Bronchial epithelial cell (primary cell): ENCODE measurements around the gene ORAI3. TPM values are rescaled to one million over a fixed set of nuclear protein-coding genes. Genes with fewer than 3 reads are reported as not detected.

ENCODE experiments used
- DNase-seq: peaks from one replicate; pipeline ENCODE4 v3.0.0-alpha.2; 2010; ENCODE audit warnings: low read depth
- FAIRE-seq: peaks from 2 replicates; lab custom pipeline; 2011; peaks lifted over from hg19 to GRCh38; lab: Jason Lieb, UNC
- H3K27me3 ChIP-seq: 2 replicates; pipeline ENCODE4 v1.5.1; 2011; ENCODE audit warnings: low read length; ENCODE audit not compliant: control insufficient read depth, insufficient read depth
- H3K36me3 ChIP-seq: 2 replicates; pipeline ENCODE4 v1.5.1; 2011; ENCODE audit warnings: low read length; ENCODE audit not compliant: control insufficient read depth, insufficient read depth
- H3K4me3 ChIP-seq: 2 replicates; pipeline ENCODE4 v1.5.1; 2011; ENCODE audit warnings: mild to moderate bottlenecking, low read depth, low read length, control low read depth
- CTCF ChIP-seq: IDR thresholded peaks from 2 replicates; pipeline ENCODE4 v1.5.1; 2011; ENCODE audit warnings: mild to moderate bottlenecking, moderate library complexity, low read length, control low read depth, inconsistent platforms; ENCODE audit not compliant: insufficient read depth, severe bottlenecking
- total RNA-seq: library from RNA; depleted of rRNA; stranded (reverse); fragments of >200 nt; gene quantifications from 2 replicates; pipeline ENCODE4 v1.2.1, GENCODE V29; 2014

Gene ORAI3
- total RNA-seq, 1 donor from 2014 or later = 16.6 TPM

DNA sequence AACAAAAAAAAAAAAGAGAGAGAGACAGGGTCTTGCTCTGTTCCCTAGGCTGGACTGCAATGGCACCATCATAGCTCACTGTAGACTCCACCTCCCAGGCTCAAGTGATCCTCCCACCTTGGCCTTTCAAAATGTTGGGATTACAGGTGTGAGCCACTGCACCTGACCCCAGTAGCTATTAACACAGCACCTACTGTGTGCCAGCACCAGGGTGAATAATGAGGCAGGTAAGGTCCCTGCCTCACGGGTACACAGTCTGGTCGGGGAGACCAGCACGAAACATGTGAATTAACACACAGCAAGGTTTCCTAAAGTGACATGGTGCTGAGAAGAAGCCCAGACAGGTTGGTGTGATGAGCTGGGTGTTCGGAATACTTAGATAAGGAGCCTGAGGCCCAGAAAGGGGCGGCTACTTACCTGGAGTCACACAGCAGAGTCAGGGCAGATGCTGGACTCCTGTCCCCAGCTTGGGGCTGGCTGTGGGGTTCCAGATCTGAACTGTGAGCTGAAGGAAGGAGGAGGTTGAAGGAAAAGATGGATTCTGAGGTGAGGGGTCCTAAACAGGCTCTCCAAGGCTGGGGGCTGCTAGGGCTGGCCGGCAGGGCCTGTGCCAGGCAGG is 36.0 kb upstream of the ORAI3 start:
- no peak for TF ChIP-seq CTCF
- Histone ChIP-seq H3K4me3 (no peak overlapping the region), H3K36me3 (no peaks in the 10 kb centered on the region), H3K27me3 (no peaks in the 10 kb centered on the region)
- DNase-seq (no peak), FAIRE-seq (no peak)

GRCh38 chr16:30914830-30915229 is 34.0 kb upstream of the ORAI3 start:
- Histone ChIP-seq H3K27me3 (no peaks in the 10 kb centered on the region), H3K36me3 (no peaks in the 10 kb centered on the region), H3K4me3 (no peak overlapping the region)
- DNase-seq (no peak), FAIRE-seq (peak; percentile 36)
- no peak for TF ChIP-seq CTCF

GRCh38 chr16:30918614-30919013 is 30.3 kb upstream of the ORAI3 start:
- H3K4me3 ChIP-seq = no peak overlapping the region
- no peak for TF ChIP-seq CTCF

GRCh38 chr16:30920891-30921290 is 28.0 kb upstream of the ORAI3 start:
- no peak for FAIRE-seq
- TF ChIP-seq CTCF = no peak
- Histone ChIP-seq H3K36me3 (peaks cover 2% of the 10 kb centered on the region), H3K27me3 (no peaks in the 10 kb centered on the region), H3K4me3 (no peak overlapping the region)
- DNase-seq = no peak

More at GRCh38 chr16:30918614-30919013, 30.3 kb upstream of the ORAI3 start:
- no peaks in the 10 kb centered on the region for H3K27me3 ChIP-seq
- FAIRE-seq (no peak), DNase-seq (no peak)
- H3K36me3 ChIP-seq = no peaks in the 10 kb centered on the region

DNA sequence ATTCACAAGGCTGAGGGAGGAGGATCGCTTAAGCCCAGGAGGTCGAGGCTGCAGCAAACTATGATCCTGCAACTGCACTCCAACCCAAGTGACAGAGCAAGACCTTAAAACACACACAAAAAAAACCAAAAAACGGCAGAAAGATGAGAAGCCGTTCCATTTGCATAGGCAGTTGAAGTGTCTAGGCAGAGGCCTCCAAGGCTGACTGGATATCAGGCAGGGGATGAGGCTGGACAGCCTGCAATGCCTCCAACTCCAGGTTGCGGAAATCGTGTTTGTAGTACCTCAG is 27.5 kb upstream of the ORAI3 start:
- H3K27me3 ChIP-seq = no peaks in the 10 kb centered on the region
- TF ChIP-seq CTCF = no peak
- peaks cover 4% of the 10 kb centered on the region for H3K36me3 ChIP-seq
- FAIRE-seq (no peak), DNase-seq (peak; percentile 61)
- H3K4me3 ChIP-seq = peak overlapping the region; percentile 57

- DNase-seq = peak; percentile 87
- H3K27me3 ChIP-seq = no peaks in the 10 kb centered on the region
- TF ChIP-seq CTCF = peak; percentile 85
- H3K4me3 ChIP-seq = peak overlapping the region; percentile 57
- H3K36me3 ChIP-seq = peaks cover 4% of the 10 kb centered on the region
- no peak for FAIRE-seq
Measured at GRCh38 chr16:30921748-30922419, 27.0 kb upstream of the ORAI3 start.
